Measurements from ENCODE around the gene SLC16A7. TPM values are rescaled to one million over a fixed set of nuclear protein-coding genes. Genes with fewer than 3 reads are reported as not detected.

The SLC16A7 gene
- total RNA-seq, 4 donors from 2014 or later = 18.2 to 71.4 (median 45.0) TPM

DNA sequence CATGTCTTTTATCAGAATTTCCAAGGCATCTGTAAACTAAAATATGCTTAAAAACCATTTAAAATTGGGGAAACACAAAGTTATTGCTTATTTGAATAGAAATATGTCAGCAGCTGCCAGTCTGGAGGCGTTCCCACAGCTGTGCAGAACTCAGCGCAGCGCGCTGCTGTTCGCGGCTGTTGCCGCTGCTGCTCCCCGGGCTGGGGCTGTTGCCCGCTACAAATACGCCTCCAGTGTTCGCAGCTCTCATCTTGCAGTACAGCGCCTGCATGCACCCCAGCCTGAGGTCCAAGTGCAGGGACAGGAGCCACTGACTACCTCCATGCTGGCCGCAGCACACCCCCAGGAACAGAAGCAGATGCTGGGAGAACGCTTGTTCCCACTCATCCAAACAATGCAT, 216.2 kb downstream of the SLC16A7 start:
- no peak overlapping the region for H3K4me3 ChIP-seq
- 94% methylated on average over 10 to 14 of the region's 14 CpGs for WGBS, 2 donors (ENCODE audit: low coverage in 1 of 2)
- H3K27me3 ChIP-seq = no peaks in the 10 kb centered on the region
- peaks cover 0 to 2% (median 0%) of the 10 kb centered on the region in 3 donors for H3K9me3 ChIP-seq
- H3K36me3 ChIP-seq = no peaks in the 10 kb centered on the region
- no peaks in the 10 kb centered on the region for H3K4me1 ChIP-seq
- H3K27ac ChIP-seq = no peak overlapping the region
- TF ChIP-seq POLR2AphosphoS5 (IDR thresholded peaks at IDR 0.05) (no peak), POLR2A (IDR thresholded peaks at IDR 0.05) (no peak), EP300 (IDR thresholded peaks at IDR 0.05) (no peak)
- TF ChIP-seq, protein P1, sequence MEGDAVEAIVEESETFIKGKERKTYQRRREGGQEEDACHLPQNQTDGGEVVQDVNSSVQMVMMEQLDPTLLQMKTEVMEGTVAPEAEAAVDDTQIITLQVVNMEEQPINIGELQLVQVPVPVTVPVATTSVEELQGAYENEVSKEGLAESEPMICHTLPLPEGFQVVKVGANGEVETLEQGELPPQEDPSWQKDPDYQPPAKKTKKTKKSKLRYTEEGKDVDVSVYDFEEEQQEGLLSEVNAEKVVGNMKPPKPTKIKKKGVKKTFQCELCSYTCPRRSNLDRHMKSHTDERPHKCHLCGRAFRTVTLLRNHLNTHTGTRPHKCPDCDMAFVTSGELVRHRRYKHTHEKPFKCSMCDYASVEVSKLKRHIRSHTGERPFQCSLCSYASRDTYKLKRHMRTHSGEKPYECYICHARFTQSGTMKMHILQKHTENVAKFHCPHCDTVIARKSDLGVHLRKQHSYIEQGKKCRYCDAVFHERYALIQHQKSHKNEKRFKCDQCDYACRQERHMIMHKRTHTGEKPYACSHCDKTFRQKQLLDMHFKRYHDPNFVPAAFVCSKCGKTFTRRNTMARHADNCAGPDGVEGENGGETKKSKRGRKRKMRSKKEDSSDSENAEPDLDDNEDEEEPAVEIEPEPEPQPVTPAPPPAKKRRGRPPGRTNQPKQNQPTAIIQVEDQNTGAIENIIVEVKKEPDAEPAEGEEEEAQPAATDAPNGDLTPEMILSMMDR (IDR thresholded peaks at IDR 0.05) = no peak
- ATAC-seq = no peak

DNA sequence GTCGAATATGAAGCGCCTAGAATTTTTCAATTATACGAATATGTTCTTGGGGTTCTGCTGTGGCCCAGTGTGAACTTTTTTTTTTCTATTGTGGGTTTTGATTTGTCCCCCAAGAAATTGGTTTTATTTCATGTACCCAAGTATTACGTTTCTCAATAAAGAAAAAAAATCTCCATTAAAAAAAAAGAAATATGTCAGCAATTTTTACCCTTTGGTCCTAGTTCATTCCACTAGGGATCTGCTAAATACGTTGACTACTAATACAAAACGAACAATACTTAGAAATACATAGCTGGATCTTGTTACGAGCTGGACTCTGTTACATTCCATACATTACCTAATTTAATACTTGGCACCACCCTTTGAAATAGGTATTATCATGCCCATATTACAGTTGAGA, 216.9 kb downstream of the SLC16A7 start:
- H3K27me3 ChIP-seq = no peaks in the 10 kb centered on the region
- WGBS, 2 donors (ENCODE audit: low coverage in 1 of 2) = 90% methylated on average over 7 of the region's 7 CpGs
- H3K9me3 ChIP-seq = peaks cover 0 to 5% (median 0%) of the 10 kb centered on the region in 3 donors
- no peak overlapping the region for H3K4me3 ChIP-seq
- TF ChIP-seq POLR2A (IDR thresholded peaks at IDR 0.05) (no peak), EP300 (IDR thresholded peaks at IDR 0.05) (no peak), POLR2AphosphoS5 (IDR thresholded peaks at IDR 0.05) (no peak)
- TF ChIP-seq, protein P1 (IDR thresholded peaks at IDR 0.05) = no peak
- no peak for ATAC-seq
- no peaks in the 10 kb centered on the region for H3K4me1 ChIP-seq
- H3K27ac ChIP-seq = no peak overlapping the region
- H3K36me3 ChIP-seq = no peaks in the 10 kb centered on the region

DNA sequence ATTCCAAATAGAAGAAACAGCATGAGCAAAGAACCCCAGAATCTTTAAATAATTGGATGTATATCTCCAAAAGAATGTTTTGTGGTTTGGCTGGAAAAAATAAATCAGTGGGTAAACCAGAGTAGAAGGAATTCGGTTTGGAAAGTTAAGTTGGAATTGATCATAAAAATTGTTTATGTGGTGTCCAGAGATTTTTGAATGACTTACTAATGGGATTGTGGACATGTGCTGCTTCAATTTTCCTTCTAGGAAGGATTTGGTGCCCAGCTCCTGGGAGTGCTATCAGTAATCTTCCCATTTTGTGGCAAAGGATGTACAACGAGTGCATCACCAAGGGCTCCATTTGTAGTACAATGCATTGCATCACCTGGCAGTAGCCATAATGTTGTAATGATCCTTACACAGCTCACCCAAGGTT, 224.8 kb downstream of the SLC16A7 start:
- Histone ChIP-seq H3K4me3 (no peak overlapping the region), H3K4me1 (no peaks in the 10 kb centered on the region), H3K9me3 (peaks cover 0 to 5% (median 0%) of the 10 kb centered on the region in 3 donors), H3K27me3 (no peaks in the 10 kb centered on the region), H3K36me3 (no peaks in the 10 kb centered on the region), H3K27ac (no peak overlapping the region)
- ATAC-seq = no peak
- no peak for TF ChIP-seq EP300 (IDR thresholded peaks at IDR 0.05)
- TF ChIP-seq, protein P1 (IDR thresholded peaks at IDR 0.05) = no peak
- TF ChIP-seq POLR2A (IDR thresholded peaks at IDR 0.05) = no peak
- 75 to 95% methylated on average over 1 to 2 of the region's 2 CpGs for WGBS, 2 donors (ENCODE audit: low coverage in 1 of 2)

DNA sequence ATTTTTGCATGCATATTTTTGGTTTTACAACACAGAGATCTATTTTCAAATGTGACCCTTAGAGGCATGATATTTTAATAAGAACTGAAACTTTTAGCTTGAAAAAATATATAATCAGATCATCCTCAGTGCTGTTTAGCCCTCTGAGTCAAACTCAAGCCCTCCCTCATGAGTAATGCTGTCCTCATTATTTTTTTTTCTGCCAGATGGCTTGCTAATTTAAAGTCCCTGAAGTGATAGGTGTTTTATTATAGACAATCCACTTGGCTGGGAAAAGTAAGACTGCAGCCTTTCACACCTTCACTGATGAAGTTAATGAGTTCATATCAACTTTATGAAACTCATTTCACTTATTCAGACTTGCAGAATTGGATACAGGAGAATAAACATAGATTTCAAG, 227.7 kb downstream of the SLC16A7 start:
- no peak overlapping the region for H3K27ac ChIP-seq
- H3K36me3 ChIP-seq = no peaks in the 10 kb centered on the region
- TF ChIP-seq POLR2AphosphoS5 (IDR thresholded peaks at IDR 0.05) = no peak
- no peak for TF ChIP-seq EP300 (IDR thresholded peaks at IDR 0.05)
- TF ChIP-seq, protein P1 (IDR thresholded peaks at IDR 0.05) = no peak
- TF ChIP-seq POLR2A (IDR thresholded peaks at IDR 0.05) = no peak
- H3K4me3 ChIP-seq = no peak overlapping the region
- no peaks in the 10 kb centered on the region for H3K9me3 ChIP-seq
- H3K4me1 ChIP-seq = no peaks in the 10 kb centered on the region
- ATAC-seq = no peak
- no peaks in the 10 kb centered on the region for H3K27me3 ChIP-seq

DNA sequence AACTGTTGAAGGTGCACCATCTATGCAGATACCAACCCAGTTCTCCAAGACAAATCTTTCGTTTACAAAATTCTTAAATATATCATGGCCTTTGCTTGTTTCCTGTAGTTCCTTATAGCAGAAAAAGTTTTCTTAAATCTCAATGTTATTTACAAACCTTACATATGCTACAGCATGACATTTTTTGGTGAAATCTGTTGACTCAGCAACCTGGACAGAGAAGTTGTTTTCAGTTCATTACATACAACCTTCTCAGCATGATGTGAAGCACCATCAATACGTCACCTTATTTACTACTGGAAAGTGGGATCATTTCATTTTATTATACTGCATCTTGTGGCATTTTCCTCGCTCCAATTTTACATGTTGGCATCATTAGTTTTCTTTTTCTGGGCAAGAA, 231.9 kb downstream of the SLC16A7 start:
- Histone ChIP-seq H3K27me3 (no peaks in the 10 kb centered on the region), H3K27ac (no peak overlapping the region), H3K36me3 (no peaks in the 10 kb centered on the region), H3K4me1 (no peaks in the 10 kb centered on the region), H3K4me3 (no peak overlapping the region), H3K9me3 (no peaks in the 10 kb centered on the region)
- TF ChIP-seq, protein P1 (IDR thresholded peaks at IDR 0.05) = no peak
- TF ChIP-seq POLR2AphosphoS5 (IDR thresholded peaks at IDR 0.05) (no peak), POLR2A (IDR thresholded peaks at IDR 0.05) (no peak), EP300 (IDR thresholded peaks at IDR 0.05) (no peak)
- ATAC-seq = no peak
- WGBS, 2 donors (ENCODE audit: low coverage in 1 of 2) = 69% methylated on average over 3 of the region's 3 CpGs
